Measurements from ENCODE around the gene GALNT18. TPM values are rescaled to one million over a fixed set of nuclear protein-coding genes. Genes with fewer than 3 reads are reported as not detected.

The GALNT18 gene
- total RNA-seq, 1 experiment from 2014 or later, result 1.7 TPM

DNA sequence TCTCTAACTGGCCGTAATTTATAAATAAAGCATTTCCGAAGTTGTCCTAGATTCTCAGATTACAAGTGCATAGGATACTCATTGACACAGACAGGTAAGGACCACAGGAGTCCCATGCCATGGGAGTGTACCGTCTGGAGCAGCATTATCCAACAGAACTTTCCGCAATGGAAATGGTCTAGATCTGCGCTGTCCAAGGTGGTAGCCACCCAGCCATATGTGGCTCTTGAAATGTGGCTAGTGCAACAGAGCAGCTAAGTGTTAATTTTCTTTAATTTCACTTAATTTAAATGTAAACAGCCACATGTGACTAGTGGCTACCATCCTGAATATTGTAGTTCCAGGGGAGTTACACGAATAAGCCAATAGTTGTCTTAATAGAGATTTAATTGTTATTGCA lies 71.3 kb downstream of the GALNT18 start:
- WGBS (ENCODE audit: extremely low coverage, insufficient read length, low lambda C conversion rate), result no CpG with 5 or more reads among the region's 6 CpGs

More for the DNA sequence above, 71.3 kb downstream of the GALNT18 start:
- Mint-ChIP-seq H3K27ac (no peak overlapping the region), H3K9me3 (no peaks in the 10 kb centered on the region), H3K27me3 (ENCODE audit: low read depth) (no peaks in the 10 kb centered on the region; the same call in 1 of the 2 replicates), H3K4me3 (no peak overlapping the region), H3K36me3 (ENCODE audit: insufficient read depth in 1 of 3, low read depth in 3 of 3) (no peaks in the 10 kb centered on the region), H3K4me1 (peaks cover 11% of the 10 kb centered on the region in 2 experiments)
- Histone ChIP-seq H2AFZ (ENCODE audit: low read length) (no peak overlapping the region), H3K9ac (ENCODE audit: extremely low read depth, insufficient read length, low read length) (no peak overlapping the region), H2BK20ac (ENCODE audit: low read depth, low read length, poor library complexity, severe bottlenecking) (no peak overlapping the region), H3K27ac (ENCODE audit: insufficient read length, low read depth, low read length) (no peak overlapping the region), H3K56ac (ENCODE audit: insufficient read length, low read depth, low read length) (no peak overlapping the region), H3K79me1 (ENCODE audit: insufficient read depth, low read depth, low read length, poor library complexity, severe bottlenecking) (no peaks in the 10 kb centered on the region), H4K8ac (replicated peaks; ENCODE audit: insufficient read length, low read depth, low read length) (no peak overlapping the region), H3K4me1 (ENCODE audit: insufficient read depth, low read length) (peaks cover 9% of the 10 kb centered on the region; the same call in 1 of the 2 replicates), H3K79me2 (ENCODE audit: insufficient read depth, low read length) (no peaks in the 10 kb centered on the region), H3K4ac (ENCODE audit: low read depth, low read length) (no peak overlapping the region), H3K18ac (ENCODE audit: insufficient read length, low read depth, low read length) (no peak overlapping the region), H3K9me3 (ENCODE audit: control insufficient read depth, low read depth, low read length) (no peaks in the 10 kb centered on the region), H3K23ac (ENCODE audit: insufficient read length, low read depth, low read length) (no peak overlapping the region), H3T11ph (ENCODE audit: low read length) (no peak overlapping the region), H2BK5ac (ENCODE audit: insufficient read length, low read length) (no peak overlapping the region), H2AK5ac (ENCODE audit: insufficient read length, low read length) (no peak overlapping the region), H3K4me2 (ENCODE audit: insufficient read depth, insufficient read length, low read length) (no peak overlapping the region), H3K14ac (ENCODE audit: insufficient read depth, low read length) (no peak overlapping the region), H4K5ac (ENCODE audit: insufficient read length, low read depth, low read length) (no peak overlapping the region), H4K20me1 (ENCODE audit: control insufficient read depth, insufficient read depth, insufficient read length) (no peaks in the 10 kb centered on the region), H2BK12ac (ENCODE audit: insufficient read length, low read depth, low read length) (no peak overlapping the region), H2BK15ac (ENCODE audit: low read depth, low read length) (no peak overlapping the region), H2BK120ac (ENCODE audit: low read depth, low read length, poor library complexity, severe bottlenecking) (no peak overlapping the region), H3K23me2 (ENCODE audit: insufficient read length, low read depth, low read length, poor library complexity, severe bottlenecking) (no peaks in the 10 kb centered on the region), H4K91ac (ENCODE audit: insufficient read length, low read depth, low read length) (no peak overlapping the region), H3K27me3 (ENCODE audit: insufficient read depth, low read length) (no peaks in the 10 kb centered on the region)
- TF ChIP-seq, protein P1, sequence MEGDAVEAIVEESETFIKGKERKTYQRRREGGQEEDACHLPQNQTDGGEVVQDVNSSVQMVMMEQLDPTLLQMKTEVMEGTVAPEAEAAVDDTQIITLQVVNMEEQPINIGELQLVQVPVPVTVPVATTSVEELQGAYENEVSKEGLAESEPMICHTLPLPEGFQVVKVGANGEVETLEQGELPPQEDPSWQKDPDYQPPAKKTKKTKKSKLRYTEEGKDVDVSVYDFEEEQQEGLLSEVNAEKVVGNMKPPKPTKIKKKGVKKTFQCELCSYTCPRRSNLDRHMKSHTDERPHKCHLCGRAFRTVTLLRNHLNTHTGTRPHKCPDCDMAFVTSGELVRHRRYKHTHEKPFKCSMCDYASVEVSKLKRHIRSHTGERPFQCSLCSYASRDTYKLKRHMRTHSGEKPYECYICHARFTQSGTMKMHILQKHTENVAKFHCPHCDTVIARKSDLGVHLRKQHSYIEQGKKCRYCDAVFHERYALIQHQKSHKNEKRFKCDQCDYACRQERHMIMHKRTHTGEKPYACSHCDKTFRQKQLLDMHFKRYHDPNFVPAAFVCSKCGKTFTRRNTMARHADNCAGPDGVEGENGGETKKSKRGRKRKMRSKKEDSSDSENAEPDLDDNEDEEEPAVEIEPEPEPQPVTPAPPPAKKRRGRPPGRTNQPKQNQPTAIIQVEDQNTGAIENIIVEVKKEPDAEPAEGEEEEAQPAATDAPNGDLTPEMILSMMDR (conservative IDR thresholded peaks at IDR 0.05), result no peak
- no peak for DNase-seq
